GM04503 (cell line): Measurements from ENCODE around the gene INF2.

Experiments
- DNase-seq: peaks from one replicate; pipeline ENCODE4 v3.0.0-alpha.2; 2012; ENCODE audit warnings: low read depth

The INF2 gene

GRCh38 chr14:104676694-104677511 lies 12.5 kb upstream of the INF2 start:
- no peak for DNase-seq

GRCh38 chr14:104677512-104678332 lies 11.7 kb upstream of the INF2 start:
- no peak for DNase-seq

DNA sequence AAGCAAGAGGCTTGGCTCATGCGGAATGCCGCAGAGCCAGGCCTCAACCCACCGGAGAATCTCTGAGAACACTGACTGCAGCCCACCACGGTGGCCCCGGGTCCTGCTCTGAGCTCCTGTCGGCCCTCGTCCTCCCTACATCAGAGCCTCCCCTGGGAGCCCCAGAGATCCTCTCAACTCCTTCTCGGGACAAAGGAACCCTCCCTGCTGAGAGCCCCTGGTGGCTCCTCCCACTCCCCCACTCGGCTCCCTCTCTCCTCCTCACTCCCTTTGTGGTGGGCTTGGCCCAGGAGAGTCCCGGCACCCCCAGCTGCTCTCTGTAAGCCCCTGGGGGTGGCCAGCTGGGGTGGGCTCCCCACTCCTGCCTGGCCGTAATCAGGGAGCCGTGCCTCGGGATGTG lies 11.1 kb upstream of the INF2 start:
- DNase-seq = no peak

GRCh38 chr14:104678901-104679705 lies 10.3 kb upstream of the INF2 start:
- DNase-seq = no peak

GRCh38 chr14:104680056-104680805 lies 9.2 kb upstream of the INF2 start:
- DNase-seq = no peak

DNA sequence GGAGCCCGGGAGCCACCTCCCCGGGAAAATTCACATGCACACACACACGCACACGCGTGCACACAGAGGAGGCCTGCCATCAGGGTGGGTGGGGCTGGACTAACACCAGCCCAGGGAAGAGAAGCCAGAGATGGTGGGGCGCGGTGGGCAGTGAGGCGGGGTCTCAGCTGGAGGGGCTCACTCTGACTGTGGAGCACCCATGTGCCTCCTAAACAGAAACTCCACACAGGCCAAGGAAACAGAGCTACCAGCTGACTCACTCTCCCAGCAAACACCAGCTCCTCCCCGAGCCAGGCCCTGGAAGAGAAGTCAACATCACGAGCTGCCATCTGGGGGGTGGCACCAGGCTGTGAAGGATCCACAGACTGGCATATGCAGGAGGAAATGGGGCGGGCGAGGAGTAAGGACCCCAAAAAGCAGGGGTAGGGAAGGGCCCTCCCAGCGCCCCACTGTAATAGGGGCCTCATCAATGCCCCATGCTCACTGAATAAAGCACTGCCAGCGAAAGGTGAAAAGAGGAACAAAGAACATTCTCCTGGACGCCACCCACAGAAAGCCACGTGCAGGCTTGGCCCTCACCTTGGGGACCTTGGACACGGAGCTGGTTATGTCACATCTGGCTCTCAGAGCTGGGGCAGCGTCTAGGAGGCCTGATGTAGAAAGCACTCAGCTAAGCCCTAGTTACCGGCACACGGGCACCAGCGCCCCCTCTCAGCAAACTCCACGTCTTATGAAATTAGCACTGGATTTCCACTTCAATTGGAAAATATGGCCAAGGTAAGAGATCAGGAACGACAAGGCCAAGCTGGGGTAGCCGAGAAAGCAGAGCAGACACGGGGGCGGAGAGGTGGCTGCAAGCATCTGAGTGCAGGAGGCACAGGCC lies 8.4 kb upstream of the INF2 start:
- DNase-seq = no peak

DNA sequence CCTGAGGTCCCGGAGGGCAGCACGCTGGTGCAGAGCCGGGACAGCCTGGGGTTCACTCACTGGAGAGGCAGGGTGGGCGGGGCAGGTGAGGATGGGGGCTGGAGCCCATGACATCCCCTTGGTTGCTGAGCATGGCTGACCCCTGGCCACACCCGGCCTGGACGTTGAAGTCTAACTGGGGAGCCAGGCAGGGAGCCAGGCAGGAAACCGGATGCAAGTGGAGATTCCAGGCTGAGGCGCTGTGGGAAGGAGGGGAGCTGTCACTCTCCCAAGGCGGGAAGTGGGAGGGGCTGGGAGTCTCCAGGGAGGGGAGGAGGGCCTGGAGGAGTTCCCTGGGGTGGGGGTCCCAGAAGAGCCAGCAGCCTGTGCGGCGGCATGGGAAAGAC lies 7.7 kb upstream of the INF2 start:
- peak; percentile 54 for DNase-seq

- no peak for DNase-seq
Measured at GRCh38 chr14:104682107-104682593, 7.3 kb upstream of the INF2 start.

DNA sequence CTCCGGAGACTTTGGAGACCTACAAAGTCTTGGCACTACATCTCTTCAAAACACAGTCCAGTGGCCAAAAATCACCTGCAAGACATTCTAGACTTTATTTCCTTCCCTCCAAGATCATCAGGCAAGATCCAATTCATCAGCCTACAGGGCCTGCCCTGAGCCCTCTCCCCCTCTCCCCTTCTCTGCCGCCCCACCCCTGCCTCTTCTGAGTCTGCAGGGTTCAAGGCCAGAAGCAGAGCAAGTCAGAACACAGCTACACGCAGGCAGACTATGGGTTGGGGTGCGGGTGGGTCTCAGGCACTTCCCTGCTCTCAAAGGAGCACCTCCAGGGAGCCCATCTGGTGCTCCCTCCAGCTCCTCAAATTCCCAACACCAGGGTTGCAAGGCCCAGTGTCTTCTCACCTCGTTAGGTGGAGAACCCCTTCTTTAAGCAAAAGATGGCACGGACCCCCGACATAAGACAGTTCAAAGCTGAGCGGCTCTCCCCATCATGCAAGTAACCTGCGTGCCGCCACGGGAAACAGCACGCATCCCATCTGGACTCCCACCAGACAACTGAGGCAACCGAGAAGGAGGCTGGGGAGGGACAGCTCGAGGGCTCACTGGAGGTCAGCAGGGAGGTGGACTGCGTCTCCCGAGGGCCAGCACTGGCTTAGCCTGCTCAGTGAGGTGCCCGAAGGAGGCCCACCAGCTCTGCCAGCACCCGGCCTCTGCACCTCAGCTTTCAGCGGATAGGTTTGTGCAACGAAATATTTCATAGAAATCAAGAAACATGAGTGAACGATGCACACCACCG lies 5.6 kb upstream of the INF2 start:
- DNase-seq = no peak

GRCh38 chr14:104684449-104684821 lies 5.0 kb upstream of the INF2 start:
- no peak for DNase-seq

- DNase-seq = no peak
Measured at GRCh38 chr14:104685216-104685997, 4.0 kb upstream of the INF2 start.

- no peak for DNase-seq
Measured at GRCh38 chr14:104685998-104686610, 3.3 kb upstream of the INF2 start.

DNA sequence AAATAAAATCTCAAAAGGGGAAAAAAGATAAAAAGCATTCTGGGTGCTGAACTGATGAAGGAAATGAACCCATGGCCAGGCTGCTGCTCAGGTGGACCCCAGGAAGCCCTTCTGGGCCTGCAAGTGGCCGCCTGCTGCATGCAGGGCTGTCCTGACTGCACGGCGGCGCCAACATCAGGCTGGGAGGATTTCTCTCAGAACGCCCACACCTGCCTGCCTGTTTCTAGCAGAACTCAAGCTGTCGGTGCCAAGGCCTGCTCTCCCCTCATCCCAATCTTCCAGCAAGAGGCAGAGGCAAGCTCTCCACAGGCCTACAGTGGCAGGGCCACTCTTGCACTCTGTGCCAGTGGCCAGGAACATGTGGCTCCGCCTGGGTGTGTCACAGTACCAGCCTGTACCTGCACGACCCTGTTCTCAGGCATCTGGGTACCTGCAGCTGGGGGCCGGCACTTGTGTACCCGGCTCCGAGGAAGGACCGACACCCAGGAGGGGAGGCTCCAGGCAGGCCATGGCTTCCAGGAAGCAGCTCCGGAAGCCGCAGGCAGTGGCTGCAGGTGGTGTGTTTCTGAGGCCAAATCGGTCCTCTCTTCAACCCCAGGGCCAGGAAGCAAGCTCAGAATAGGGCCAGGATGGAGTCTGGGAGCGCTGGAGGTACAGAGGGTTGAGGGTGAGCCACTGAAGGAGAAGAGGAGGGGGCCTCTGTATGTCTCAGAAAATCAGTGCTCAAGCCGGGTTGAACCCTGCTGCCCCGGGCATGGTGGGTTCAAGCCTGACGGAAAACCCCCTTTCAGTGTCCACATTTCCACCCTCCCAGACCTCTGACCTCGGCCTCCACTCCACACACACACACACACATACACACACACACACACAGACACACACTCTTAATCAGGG lies 2.5 kb upstream of the INF2 start:
- DNase-seq = no peak

- no peak for DNase-seq
Measured at GRCh38 chr14:104687601-104688504, 1.6 kb upstream of the INF2 start.

- no peak for DNase-seq
Measured at GRCh38 chr14:104688505-104689108, 811 bp upstream of the INF2 start.
